HG03103 (cell line): ENCODE data around the gene IER2.
"Not testable (repeated sequence)": the region's sequence is repeated elsewhere in the genome, so short reads cannot be mapped to it uniquely, and the experiment has no call there.

Experiments used
- ATAC-seq: cut with Tn5 transposase; IDR thresholded peaks from one replicate; pipeline ENCODE4 v1.9.1; 2021; ENCODE audit warnings: low read depth; ENCODE audit not compliant: unreplicated experiment

Gene IER2

GRCh38 chr19:13138171-13138915 is 11.9 kb upstream of the IER2 start:
- no peak for ATAC-seq

GRCh38 chr19:13138916-13139198 is 11.4 kb upstream of the IER2 start:
- no peak for ATAC-seq

DNA sequence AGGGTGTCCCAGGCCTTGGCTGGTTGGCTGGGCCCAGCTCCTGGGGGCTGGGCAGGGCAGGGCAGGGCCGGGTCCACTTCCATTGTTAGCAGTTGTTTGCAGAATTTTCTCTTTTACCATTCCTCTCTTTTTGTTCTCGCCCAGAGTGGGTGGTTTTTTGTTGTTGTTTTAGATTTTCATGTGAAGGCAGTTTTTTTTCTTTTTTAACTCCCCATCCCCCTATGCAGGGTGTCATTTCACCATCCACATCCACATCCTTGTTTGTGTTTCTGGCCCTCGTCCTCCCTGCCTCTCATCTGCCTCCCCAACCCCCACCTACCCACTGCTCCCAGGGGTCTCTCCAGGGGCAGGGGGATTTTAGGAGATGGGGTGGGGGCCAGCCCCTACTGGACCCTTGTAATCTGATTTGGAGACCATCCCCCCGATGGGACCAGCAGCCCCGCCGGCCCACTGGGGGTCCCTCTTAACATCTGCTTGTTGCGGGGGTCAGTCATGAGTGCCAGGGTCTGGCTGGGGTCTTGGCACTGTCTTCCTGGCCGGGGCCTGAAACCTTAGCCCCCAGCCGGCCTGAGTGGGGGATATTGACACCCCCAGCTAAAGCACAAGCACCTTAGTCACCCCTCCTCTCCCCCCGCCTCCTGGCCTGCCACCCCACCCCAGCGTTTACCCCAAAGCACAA is 10.4 kb upstream of the IER2 start:
- no peak for ATAC-seq

DNA sequence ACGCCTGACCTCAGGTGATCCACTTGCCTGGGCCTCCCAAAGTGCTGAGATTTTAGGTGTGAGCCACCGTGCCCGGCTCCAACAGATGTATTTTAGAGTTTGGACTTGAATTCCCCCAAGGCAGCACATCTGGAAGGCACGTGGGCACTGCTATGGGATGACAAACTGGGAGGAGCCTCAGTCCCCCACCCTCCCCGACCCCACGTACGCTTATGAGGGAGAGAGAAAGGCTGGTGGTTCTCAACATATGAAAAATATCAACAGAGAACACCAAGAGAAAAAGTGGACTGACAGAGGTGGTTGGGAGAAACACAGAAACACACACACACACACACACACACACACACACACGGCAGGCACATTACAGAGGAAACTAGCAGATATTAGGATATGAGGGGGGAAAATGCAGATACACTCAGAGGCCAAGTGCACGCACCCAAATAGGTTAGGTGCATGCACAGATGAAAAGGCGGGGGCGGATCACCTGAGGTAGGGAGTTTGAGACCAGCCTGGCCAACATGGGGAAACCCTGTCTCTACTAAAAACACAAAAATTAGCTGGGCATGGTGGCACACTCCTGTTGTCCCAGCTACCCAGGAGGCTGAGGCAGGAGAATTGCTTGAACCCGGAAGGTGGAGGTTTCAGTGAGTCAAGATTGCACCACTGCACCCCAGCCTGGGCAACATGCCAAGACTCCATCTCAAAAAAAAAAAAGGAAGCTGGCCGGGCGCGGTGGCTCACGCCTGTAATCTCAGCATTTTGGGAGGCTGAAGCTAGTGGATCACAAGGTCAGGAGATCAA is 3.2 kb upstream of the IER2 start:
- ATAC-seq = no peak

DNA sequence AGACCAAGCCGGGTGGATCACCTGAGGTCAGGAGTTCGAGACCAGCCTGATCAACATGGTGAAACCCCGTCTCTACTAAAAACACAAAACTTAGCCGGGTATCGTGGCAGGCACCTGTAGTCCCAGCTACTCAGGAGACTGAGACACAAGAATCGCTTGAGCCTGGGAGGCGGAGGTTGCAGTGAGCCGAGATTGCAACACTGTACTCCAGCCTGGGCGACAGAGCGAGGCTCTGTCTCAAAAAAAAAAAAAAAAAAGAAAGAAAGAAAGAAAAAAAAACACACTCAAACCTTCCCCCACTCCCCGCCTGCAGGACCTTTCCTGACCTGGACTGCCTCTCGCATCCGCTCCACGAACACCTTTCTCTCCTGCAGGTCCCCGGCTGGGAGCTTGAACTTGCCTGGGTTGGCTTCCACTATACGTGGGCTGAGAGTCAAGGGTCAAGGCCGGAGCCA is 1.0 kb upstream of the IER2 start:
- not testable (repeated sequence) for ATAC-seq

- no peak for ATAC-seq
These were observed 504 bp upstream of the IER2 start for GRCh38 chr19:13149628-13150186.

- no peak for ATAC-seq
These were observed 857 bp downstream of the IER2 start for GRCh38 chr19:13150931-13151604.

- ATAC-seq = no peak
These were observed 1.6 kb downstream of the IER2 start for GRCh38 chr19:13151605-13152355.

- no peak for ATAC-seq
These were observed 2.3 kb downstream of the IER2 start for GRCh38 chr19:13152356-13152973.

DNA sequence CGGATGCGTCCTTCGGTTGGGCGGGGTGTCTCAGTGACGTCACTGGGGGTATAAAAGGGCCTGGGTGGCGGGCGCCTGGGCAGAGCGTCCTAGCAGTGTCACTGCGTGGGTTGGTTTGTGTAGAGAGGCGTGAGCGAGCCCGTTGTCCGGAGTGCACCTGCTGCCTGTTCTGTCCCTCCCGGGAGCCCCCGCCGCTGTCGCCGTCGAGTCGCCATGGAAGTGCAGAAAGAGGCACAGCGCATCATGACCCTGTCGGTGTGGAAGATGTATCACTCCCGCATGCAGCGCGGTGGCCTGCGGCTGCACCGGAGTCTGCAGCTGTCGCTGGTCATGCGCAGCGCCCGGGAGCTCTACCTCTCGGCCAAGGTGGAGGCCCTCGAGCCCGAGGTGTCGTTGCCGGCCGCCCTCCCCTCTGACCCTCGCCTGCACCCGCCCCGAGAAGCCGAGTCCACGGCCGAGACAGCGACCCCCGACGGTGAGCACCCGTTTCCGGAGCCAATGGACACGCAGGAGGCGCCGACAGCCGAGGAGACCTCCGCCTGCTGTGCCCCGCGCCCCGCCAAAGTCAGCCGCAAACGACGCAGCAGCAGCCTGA is 2.9 kb downstream of the IER2 start:
- no peak for ATAC-seq

- no peak for ATAC-seq
These were observed 3.5 kb downstream of the IER2 start for GRCh38 chr19:13153569-13154240.

DNA sequence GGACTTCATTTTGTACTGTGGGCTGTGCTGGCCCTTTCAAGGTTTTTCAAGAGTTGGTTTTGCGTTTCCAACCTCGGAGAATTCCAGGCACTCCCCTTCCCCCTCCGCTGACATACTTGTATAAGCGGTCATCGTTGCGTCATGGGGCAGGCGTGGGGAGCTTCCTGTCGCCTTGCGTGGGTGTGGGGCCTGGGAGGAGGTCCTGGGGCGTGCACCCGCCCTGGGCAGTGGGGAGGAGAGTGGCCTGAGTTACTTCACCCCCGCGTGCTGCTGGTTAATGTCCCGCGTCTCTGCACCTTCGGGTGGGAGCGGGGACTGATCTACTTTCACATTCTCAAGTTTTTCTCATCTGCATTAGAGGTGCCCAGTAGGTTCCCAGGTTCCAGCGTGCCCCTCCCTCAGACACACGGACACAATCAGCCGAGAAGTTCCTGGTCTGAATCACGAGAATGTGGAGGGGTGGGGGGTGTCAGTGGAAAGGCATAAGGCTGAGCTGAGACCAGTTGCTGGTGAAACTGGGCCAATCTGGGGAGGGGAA is 4.1 kb downstream of the IER2 start:
- ATAC-seq = no peak

- no peak for ATAC-seq
These were observed 4.8 kb downstream of the IER2 start for GRCh38 chr19:13154911-13155471.

DNA sequence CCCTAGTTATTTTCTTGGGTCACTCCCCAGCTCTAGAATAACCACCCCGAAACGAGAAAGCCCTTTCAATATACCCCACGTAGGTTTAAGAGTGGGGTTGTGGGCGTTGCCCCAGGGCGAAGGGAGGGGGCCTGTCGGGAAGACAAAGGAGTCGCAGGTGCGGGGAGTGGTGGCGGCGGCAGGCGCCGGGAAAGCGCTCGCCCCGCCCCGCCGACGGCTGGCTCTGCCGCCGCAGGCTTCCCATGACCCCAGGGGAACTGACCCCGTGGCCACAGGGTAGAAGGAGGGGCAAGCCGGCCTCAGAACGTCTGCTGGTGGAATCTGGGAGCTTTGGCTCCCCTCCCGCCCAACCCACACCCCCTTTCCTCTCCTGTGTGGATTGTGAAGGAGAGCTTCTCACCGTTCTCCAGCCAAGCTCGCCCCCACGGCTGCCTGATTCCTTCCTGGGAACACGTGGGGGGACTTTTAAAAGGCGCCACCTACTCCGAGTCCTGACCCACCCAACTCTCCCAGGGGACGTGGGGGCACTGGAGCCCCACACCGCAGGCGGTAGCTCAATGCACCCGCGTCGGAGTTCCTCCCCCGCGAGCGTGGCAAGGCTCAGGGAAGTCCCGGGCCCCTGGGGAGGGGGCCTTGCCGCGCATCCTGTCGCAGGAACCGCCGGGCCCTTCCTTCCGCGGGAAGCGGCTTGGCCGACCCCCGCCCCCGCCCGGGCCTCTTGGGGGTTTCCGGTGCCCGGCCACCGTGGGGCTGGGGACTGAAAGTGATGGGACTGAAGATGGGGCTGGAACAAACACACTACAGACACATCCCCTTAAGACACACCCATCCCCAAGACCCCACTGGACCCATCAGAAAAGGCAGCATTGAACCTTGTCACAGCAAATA is 5.5 kb downstream of the IER2 start:
- ATAC-seq = no peak

GRCh38 chr19:13159713-13160112 is 9.5 kb downstream of the IER2 start:
- no peak for ATAC-seq

- no peak for ATAC-seq
These were observed 10.3 kb downstream of the IER2 start for GRCh38 chr19:13160557-13160956.
